Lung microvascular endothelial cell (primary cell): ENCODE results near the gene PTGDS. TPM values are rescaled to one million over a fixed set of nuclear protein-coding genes. Genes with fewer than 3 reads are reported as not detected.

Source experiments
- DNase-seq, 2 donors: peaks; one replicate each; pipeline versions ENCODE4 v3.0.0 to v3.0.0-alpha.2; 2010; ENCODE audit warnings: low read depth in 2 of 2
- total RNA-seq: library from RNA; depleted of rRNA; stranded (reverse); fragments of >200 nt; gene quantifications from 2 replicates; pipeline ENCODE4 v1.2.1, GENCODE V29; 2014

PTGDS gene
- total RNA-seq, 1 donor from 2014 or later, result 0.79 TPM

DNA sequence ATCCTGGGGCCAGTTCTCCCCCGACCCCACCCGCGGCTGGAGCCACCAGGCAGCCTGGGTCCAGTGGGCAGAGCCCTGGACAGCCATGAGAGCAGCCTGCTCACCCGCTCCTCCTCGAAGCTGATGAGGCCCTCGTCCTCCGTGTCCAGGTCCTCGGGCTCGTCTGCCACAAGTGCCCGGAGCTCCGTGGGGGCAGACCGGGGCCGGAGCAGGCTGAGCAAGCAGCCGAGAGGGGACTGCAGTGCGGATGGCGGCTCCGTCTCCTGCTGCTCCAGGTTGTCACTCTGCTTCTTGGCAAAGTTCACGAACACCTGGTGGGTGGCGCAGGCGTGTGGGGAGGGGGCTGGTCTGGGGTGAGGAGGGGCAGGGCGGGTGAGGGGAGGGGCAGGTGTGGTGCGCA, 31.0 kb downstream of the PTGDS start:
- DNase-seq, result no peak

DNA sequence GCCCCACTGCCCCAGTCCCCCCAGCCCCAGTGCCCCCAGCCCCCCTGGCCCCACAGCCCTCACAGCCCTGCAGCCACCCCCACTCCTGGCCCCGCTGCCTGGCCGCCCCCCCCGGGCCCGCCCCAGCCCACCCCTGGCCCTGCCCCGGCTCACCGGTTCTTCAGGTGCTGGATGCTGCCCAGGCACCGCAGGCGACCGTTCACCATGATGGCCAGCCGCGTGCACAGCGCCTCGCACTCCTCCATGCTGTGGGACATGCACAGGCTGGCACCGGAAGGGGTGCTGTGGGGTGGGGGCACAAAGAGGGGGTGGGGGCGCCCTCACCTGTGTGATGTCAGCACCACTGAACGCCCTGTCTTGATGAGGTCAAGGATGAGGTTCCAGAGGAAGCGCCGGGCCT, 31.9 kb downstream of the PTGDS start:
- no peak for DNase-seq

DNA sequence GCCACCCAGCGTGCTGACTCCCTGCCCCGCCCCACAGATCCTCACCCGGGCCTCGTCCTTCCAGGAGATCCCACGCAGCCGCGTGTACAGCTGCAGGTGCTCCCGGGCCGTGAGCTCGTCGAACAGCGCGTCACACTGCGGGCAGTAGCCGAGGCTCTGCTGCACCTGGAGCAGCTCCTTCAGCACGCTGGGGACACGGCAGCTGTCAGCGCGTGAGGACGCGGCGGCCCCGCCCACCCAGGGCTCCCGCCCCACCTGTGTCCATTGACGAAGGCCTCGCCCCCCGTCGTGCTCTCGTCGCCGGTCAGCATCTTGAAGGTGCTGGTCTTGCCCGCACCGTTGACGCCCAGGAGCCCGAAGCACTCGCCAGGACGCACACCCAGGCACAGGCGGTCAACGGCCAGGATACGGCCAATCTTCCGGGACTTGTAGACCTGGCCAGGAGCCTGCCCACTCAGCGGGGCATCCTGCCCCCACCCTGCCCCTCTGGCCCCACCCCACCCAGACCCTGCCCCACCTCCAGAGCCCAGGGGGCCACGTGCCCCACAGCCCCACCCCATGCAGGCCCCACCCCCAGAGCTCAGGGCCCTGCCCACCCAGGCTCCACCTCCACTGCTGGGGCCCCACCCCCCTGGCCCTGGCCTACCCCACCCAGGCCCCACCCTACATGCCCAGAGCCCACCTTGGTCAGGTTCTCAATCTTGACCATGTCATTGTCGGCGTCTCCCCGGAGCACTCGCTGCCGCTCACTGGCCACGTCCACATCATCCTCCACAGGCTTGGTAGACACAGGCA, 32.8 kb downstream of the PTGDS start:
- no peak for DNase-seq

DNA sequence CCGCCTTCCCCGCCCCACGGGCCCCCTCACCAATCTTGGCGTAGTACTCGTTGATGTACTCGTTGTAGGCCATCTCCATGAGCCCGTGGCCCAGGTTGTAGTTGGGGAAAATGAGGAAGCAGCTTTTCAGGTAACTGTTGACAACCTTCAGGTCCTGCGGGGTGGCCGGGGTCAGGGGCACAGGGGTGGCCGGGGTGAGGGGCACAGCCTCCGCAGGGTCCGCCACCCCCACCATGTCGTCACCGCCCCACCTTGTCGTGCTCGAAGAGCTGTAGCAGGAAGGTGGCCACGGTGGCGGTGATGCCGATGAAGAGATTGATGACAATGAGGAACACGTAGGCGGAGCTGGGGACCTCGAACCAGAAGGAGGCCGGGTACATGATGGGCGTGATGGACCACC, 33.9 kb downstream of the PTGDS start:
- DNase-seq, result no peak

DNA sequence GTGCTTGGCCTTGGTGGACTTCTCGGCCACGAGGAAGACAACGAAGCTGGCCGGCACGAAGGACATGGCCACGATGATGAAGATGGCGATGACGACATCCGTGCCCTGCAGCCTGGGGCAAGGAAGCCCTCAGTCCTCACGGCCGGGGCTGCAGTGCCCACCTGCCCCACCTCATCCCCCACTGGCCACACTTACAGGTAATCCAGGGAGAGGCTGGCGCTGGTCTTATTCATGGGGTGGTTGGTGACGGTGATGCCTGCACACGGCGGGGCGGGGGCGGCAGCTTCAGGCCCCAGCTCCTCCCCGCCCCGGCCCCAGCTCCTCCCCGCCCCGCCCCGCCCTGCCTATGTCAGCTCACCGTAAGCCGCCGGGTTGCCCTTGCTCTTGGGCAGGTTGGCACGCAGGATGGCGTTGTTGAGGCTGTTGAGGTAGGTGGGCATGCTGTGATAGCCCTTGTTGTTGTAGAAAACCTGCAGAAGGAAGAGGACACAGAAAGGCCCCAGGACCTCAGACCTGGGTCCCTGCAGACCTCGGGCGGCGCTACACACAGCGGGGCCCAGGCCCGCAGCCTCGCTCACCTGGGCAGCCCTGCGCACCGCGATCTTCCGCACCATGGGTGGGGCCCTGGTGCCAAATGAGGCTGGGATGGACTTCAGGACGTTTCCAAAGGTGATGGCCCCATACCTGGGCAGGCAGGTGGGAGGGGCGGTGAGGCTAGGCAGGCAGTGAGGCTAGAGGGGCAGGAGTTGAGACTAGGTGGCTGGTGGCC, 34.8 kb downstream of the PTGDS start:
- no peak for DNase-seq

DNA sequence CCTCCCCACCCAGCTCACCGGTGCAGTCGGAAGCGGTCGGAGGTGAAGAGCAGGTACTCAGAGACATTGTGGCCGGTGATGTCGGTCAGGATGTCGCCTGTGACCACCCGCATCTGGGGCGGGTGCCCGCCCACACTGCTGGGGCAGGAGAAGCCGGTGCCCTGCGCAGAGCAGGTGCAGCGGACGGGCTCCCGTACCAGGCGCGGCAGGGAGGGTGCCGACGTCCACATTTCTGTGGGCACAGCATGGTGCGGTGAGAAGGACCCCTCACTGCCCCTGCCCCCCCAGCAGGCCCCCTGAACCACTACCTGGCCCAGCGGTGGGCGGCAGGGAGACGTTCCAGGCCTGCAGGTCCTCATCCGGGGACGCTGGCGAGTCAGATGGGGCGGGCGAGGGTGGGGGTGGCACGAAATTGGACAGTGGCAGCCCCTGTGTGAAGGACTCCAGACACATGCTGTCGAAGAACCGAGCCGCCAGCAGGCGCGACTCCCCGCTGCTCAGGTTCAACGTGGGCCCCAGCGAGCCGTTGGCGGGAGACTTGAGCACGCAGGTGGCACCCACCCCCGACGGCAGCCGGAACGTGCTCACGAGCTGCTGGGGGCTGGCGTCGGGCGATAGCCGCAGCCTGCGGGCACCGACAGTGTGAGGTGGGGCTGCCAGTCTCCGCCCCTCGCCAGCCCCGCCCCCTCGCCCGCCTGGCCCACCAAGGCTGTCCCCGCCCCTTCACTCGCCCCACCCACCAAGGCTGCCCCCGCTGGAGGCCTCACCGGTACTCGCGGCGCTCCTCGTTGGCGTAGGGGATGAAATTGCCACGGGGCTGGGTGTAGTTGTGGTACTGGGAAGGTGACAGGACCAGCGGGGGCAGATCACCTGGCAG, 35.6 kb downstream of the PTGDS start:
- DNase-seq, result no peak

DNA sequence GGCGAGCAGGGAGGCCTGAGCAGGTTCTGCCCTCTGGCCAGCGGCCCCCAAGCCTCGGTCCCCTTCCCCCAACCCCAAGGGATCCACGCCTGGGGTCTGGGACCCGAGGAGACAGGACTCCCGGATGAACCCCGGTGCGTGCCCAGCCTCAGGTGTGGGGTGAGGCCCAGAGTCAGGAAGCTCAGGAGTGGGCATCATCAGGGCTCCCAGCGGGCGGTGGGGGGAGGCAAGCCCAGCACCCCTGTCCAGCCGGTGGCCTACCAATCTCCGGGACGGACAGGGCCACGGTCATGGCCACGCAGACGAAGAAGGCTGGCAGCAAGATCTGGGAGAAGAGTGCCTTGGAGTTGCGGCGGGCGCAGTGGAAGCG, 36.3 kb downstream of the PTGDS start:
- no peak for DNase-seq

DNA sequence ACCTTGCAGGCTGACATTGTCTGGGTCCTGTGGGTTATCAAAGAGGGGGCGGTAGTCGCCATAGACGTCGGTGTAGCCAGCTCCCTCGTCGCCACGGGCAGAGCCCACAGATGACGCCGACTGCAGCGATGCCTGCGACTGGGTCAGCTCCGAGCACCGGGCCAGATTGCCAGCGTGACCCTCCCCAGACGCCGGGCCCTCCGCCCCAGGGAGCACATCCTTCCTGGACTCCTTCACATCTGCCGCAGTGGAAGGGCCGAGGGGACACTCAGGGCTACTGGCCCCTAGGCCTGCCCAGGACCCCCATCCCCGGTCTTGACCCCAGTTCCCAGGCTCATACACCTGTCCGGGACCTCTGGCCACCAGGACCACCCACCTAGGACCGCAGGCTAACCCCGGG, 36.9 kb downstream of the PTGDS start:
- DNase-seq, result no peak

DNA sequence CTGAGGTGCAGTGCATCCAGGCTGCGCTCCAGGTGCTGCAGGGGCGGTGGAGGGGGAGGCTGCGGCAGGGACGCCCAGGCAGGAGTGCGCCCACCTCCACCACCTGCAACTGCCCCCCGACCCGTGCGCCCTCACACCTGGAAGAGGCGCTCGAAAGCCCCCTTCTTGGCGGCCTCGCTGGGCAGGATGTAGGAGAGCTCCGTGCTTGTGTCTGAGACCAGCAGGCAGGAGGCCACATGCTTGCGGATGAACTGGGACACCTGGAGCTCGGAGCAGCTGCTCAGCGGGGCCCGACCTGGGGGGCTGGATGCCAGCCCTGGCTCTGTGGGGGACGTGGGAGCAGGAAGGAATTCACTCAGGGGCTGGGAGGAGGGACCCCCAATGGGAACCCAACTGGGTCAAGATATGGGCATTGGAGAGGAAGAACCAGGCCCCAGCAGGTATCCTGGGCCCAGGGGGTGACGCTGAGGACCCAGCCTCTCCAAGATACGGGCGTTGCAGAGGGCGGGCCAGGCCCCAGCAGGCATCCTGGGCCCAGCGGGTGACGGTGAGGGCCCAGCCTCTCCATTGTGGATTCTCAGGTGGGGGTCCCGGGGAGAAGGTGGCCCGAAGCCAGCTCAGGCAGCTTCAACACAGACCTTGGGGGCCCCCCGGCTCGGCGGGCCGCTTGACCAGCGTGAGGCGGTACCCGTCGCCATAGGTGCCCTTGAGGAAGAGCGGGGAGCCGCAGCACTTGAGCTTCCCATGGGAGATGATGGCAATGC, 37.7 kb downstream of the PTGDS start:
- no peak for DNase-seq

DNA sequence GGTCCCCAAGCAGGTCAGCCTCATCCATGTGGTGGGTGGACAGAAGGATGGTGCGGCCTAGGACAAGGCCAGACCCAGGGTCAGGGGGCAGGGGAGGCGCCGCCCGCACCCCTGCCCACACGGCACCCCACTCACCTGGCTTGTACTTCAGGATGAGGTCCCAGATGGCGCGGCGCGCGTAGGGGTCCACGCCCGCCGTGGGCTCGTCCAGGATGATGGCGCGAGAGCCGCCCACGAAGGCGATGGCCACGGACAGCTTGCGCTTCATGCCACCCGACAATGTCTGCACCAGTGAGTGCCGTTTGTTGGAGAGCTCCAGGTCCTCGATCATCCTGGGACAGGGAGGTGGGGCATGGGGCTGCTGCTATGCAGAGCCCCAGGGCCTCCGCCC, 38.2 kb downstream of the PTGDS start:
- DNase-seq, result no peak

DNA sequence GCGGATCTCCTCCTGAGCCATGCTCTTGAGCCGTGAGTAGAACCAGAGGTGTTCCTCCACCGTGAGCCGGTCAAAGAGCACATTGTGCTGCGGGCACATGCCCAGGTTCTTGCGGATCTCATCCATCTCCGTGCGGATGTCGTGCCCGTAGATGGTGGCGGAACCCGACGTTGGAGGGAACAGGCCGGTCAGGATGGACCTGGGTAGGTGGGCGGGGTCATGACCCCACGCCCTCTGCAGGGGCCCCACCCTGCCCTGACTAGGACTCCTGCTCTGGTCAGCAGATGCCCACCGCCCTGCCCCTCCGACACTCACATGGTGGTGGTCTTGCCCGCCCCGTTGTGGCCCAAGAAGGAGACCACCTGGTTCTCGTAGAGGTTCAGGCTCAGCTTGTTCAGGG, 38.7 kb downstream of the PTGDS start:
- DNase-seq, result no peak

DNA sequence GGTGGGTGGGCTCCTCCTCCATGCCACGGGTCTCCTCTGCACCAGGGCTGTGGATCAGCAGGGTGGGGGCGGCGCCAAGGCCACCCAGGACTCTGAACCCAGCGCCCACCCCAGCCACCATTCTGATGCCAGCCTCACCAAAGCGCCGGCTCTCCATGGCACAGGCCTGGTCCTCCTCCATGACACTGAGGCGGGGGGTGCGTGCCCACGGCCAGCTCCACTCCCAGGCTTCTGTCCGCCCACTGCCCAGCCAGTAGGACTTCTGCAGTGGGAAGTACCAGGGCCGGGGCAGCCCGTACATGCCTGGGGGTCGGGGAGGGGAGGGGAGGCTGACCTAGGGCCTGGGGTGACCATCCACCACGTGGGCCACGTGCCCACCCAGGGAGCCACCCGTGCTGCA, 39.1 kb downstream of the PTGDS start:
- no peak for DNase-seq

DNA sequence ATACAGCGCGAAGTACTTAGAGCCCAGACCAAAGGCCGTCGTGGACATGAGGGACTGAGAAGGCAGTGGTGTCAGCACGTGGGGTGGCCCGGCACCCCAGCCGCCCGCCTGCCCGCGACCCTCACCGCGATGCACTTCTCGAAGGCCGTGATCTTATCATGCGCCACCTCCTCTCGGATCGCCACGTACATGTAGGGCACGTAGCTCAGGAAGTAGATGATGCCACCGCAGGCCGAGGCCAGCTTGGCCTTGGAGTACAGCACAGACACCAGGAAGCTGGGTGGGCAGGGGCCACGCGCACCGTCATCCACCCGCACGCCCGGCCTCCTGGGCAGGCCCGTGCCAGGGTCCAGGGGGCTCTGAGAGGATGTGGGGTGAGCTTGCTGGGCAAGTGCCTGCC, 39.8 kb downstream of the PTGDS start:
- no peak for DNase-seq

DNA sequence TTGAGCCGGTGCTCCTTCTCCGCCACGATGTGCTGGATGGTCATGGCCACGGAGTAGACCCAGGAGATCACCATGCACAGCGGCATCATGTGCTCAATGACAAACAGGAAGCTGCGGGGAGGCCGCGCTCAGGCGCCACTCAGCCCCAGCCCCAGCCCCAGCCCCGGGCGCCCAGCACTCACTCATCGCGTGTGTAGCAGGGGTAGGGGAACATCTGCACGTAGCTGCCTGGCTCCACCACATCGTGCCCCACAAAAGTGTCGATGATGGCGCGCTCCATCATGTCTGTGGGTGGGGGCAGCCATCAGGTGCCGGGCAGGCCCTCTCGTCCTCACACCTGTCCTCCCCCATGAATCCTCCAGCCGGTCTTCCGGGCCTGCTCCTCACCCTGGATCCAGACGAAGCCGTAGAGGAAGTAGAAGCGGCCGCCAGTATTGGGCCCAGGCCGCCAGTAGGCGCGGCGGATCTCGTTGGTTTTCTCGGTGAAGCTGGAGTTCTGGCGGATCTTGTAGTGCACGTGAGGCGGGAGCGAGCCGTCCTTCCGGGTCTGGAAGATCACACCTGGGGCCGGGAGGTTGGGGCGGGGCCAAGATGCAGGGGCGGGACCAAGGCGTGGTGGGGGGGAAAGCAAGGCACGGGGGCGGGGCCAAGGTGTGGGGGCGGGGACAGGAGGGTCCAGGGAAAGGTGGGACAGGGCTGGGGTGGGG, 40.6 kb downstream of the PTGDS start:
- no peak for DNase-seq

DNA sequence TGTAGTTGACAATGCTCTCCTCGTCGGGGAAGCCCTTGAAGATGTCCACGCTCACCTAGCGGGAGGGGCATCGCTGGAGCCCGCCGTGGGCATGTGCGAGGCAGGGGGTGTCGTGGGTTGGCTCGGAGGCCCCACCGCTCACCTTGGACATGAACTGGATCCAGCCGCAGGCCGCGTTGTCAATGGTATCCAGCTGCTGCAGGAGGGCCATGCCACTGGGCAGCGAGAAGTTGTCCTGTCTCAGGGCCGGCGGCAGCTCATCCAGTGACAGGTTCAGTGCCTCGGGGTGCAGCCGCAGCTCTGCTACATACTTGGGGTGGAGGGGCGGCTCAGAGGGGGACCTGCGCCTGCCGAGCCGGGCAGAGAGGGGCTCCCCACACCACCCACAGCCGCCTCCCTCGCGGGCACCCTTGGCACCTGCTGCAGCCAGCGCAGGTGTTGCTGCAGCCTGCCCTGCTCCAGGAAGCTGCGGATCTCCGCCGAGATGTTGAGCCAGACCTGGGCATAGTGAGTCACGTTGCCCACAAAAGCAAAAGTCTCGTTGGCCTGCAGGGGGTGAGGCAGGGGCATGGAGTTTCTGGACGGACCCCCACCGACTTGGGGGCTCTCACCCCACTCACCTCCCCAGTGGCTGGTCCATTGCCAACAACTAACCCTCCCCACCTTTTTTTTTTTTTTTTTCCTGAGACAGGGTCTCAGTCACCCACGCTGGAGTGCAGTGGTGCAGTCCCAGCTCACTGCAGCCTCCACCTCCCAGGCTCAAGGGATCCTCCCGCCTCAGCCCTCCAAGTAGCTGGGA, 41.7 kb downstream of the PTGDS start:
- no peak for DNase-seq

DNA sequence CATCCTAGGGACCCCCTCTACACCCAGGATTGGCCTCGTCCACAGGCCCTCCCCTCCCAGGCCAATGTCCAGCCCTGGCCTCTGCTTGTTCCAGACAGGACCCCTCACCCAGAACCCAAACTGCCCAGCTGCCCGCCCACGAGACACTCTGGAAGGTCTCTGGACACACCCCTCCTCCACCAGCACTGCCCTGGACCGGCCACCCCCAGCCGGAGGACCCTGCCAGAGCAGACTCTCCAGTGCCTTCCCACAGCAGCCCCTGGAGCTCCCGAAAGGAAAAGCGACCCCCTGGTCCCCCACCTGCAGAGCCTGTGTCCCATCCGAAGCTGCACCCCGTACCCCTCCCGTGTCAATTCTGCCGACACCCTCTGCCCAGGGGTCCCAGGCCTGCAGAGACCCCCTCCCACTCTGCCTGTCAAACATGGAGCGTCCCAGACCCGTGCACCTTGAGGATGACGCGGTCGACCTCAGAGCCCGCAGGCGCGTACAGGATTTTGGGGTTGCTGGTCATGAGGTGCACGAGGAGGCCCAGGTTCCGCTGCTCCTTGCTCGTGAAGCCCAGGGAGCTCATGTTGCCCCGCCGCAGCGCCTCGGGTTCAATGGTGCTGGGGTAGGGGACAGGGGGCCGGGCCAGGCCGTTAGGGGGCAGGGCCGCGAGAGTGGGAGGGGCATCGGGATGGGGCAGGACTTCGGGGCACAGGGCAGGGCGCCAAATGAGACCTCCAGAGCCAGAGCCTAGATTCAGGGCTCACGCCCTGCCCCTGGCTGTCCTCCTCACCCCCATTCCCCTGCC, 42.8 kb downstream of the PTGDS start:
- no peak for DNase-seq

DNA sequence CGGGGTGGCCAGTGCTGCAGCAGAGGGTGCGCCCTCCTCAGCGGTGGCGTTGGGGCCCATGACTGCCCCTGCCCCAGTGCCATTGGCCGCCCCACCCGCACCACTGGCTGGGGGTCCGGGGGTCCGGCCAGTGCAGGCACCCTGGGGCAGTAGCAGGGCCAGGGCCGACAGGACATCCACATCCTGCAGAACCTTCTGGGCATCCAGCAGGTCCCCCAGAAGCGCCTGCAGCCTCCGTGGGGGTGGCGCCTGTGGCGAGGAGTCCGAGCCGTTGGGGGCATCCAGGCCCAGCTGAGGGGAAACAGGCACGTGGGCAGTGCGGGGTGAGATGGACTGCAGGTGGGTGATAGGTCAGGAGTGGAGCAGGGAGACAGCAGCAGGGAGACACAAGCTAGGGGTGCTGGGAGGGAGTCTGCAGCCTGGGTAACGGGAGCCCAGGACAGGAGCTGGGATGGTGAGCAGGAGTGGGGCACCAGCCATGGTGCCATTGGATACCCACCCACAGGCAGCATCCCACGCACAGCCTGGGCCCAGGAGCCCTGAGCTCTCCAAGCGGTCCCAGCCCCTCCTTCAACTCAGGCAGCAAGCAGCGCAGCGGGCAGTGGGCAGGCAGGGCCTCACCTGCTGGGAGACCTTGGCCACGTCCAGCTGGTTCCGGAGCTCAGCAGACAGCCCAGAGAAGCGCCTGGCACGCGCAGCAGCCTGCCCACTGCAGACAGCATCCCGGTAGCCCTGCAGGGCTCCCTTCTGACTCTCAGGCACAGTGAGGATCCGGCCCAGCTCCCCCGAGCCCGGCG, 43.7 kb downstream of the PTGDS start:
- no peak for DNase-seq

DNA sequence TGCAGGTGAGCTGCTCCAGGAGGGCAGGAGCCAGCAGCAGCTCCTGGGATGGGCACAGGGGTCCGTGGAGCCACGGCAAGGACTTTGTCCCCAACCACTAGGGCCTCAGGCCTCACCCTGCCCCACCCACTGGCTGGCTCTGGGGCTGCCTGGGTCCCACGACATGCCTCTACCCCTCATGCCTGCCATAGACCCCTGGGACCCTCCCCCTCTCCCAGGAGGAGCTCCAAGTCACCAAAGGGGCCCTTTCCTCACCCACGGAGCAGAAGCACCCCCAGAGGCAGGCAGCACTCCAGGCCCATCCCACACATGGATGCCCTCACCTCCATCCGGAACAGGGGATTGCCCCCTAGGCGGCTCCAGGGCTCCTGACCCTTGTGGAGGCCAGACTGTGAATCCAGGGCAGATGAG, 44.3 kb downstream of the PTGDS start:
- DNase-seq, result no peak
